ENCODE measurements around the gene CASZ1.

DNA sequence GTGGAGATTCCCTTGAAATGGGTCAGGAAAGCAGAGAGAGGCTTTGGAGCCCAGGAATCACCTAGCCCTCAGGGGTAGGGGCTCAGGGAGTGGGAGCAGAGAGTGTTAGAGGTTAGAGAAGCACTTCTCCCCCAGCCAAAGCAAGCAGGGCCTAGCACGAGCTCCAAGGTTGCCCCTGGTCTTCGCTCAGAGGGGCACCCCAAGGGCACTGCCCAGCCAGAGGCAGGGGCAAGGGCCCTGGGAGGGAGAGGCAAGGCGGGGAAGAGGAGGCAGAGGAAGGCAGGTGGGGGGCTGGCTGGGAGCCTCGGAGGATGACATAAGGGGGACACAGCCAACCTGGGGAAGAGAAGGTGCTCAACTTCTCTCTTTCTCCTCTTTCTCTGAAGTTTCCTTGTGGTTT, 71.9 kb downstream of the CASZ1 start:
- TF ChIP-seq, protein P1, sequence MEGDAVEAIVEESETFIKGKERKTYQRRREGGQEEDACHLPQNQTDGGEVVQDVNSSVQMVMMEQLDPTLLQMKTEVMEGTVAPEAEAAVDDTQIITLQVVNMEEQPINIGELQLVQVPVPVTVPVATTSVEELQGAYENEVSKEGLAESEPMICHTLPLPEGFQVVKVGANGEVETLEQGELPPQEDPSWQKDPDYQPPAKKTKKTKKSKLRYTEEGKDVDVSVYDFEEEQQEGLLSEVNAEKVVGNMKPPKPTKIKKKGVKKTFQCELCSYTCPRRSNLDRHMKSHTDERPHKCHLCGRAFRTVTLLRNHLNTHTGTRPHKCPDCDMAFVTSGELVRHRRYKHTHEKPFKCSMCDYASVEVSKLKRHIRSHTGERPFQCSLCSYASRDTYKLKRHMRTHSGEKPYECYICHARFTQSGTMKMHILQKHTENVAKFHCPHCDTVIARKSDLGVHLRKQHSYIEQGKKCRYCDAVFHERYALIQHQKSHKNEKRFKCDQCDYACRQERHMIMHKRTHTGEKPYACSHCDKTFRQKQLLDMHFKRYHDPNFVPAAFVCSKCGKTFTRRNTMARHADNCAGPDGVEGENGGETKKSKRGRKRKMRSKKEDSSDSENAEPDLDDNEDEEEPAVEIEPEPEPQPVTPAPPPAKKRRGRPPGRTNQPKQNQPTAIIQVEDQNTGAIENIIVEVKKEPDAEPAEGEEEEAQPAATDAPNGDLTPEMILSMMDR (IDR thresholded peaks at IDR 0.05; ENCODE audit: insufficient read depth, low read depth, low read length), result no peak
- TF ChIP-seq EZH2 (IDR thresholded peaks at IDR 0.05; ENCODE audit: insufficient read depth, low read length), result no peak
